ENCODE measurements around the gene ANKDD1B. TPM values are rescaled to one million over a fixed set of nuclear protein-coding genes. Genes with fewer than 3 reads are reported as not detected.

Gene ANKDD1B
- total RNA-seq, 1 experiment from 2014 or later: 0.10 TPM

- no peaks in the 10 kb centered on the region for H3K9me3 ChIP-seq (ENCODE audit: control insufficient read depth, insufficient read depth, low read depth, low read length)
- peak overlapping the region; percentile 8; the same call in 1 of the 2 replicates for H3K27ac ChIP-seq (ENCODE audit: low read length)
Observed at GRCh38 chr5:75648712-75649111, 37.5 kb downstream of the ANKDD1B start.

GRCh38 chr5:75651575-75652238 is 40.5 kb downstream of the ANKDD1B start:
- intact Hi-C loops (cut with micrococcal nuclease; ENCODE audit: unreplicated experiment) (no loop called here), in situ Hi-C loops (cut with HindIII; ENCODE audit: low pct_unique_long_range_greater_than_20kb, low sequenced_read_pairs) (no loop called here)
- BruUV-seq (replicated peaks): no TSS peak

More at GRCh38 chr5:75648712-75649111, 37.5 kb downstream of the ANKDD1B start:
- Histone ChIP-seq H3K27me3 (ENCODE audit: control insufficient read depth, insufficient read depth, low read length) (no peaks in the 10 kb centered on the region), H3K4me3 (ENCODE audit: low read depth in 2 of 2, low read length in 2 of 2) (peak overlapping the region; percentile 14; a peak in 3 of 4 replicates), H3K36me3 (ENCODE audit: control insufficient read depth, insufficient read depth, low read length) (no peaks in the 10 kb centered on the region), H3K4me1 (ENCODE audit: control insufficient read depth, insufficient read depth, low read length) (no peaks in the 10 kb centered on the region)
- ATAC-seq (0 out of 2 replicates have a peak, but pooled peaks have one; percentile 34), DNase-seq (ENCODE audit: low read depth, low spot score) (no peak)
- BruUV-seq (replicated peaks): no TSS peak
- POLR2A ChIA-PET: interaction anchor here (0.6 kb wide), 1 partner anchor 921 kb away, joined by 3 read pairs; no protein-coding TSS in a partner anchor
- in situ Hi-C loops (cut with HindIII; ENCODE audit: low pct_unique_long_range_greater_than_20kb, low sequenced_read_pairs) (no loop called here), intact Hi-C loops (cut with micrococcal nuclease; ENCODE audit: unreplicated experiment) (no loop called here)
- CTCF ChIA-PET: no interaction called here
- TF ChIP-seq CTCF (IDR thresholded peaks at IDR 0.05) (no peak), REST (IDR thresholded peaks at IDR 0.05; ENCODE audit: insufficient read depth in 1 of 2, low read depth in 2 of 2, low read length in 1 of 2) (no peak), SIN3A (IDR thresholded peaks at IDR 0.05; ENCODE audit: borderline replicate concordance, insufficient read depth, low read depth, low read length) (no peak), POLR2AphosphoS5 (IDR thresholded peaks at IDR 0.05; ENCODE audit: low read depth, low read length) (no peak), TCF7L2 (IDR thresholded peaks at IDR 0.05; ENCODE audit: low read depth, low read length) (no peak)

GRCh38 chr5:75653521-75653920 is 42.3 kb downstream of the ANKDD1B start:
- intact Hi-C loops (cut with micrococcal nuclease; ENCODE audit: unreplicated experiment): no loop called here
- no TSS peak for BruUV-seq (replicated peaks)
- DNase-seq (ENCODE audit: low read depth, low spot score): no peak
- ChIA-PET POLR2A (no interaction called here), CTCF (no interaction called here)
- H3K27ac ChIP-seq (ENCODE audit: low read length): no peak overlapping the region
- H3K4me3 ChIP-seq (ENCODE audit: low read depth in 2 of 2, low read length in 2 of 2): no peak overlapping the region
- H3K27me3 ChIP-seq (ENCODE audit: control insufficient read depth, insufficient read depth, low read length): no peaks in the 10 kb centered on the region
- no peak for ATAC-seq
- TF ChIP-seq CTCF (IDR thresholded peaks at IDR 0.05) (no peak), REST (IDR thresholded peaks at IDR 0.05; ENCODE audit: insufficient read depth in 1 of 2, low read depth in 2 of 2, low read length in 1 of 2) (no peak), SIN3A (IDR thresholded peaks at IDR 0.05; ENCODE audit: borderline replicate concordance, insufficient read depth, low read depth, low read length) (no peak), POLR2AphosphoS5 (IDR thresholded peaks at IDR 0.05; ENCODE audit: low read depth, low read length) (no peak), TCF7L2 (IDR thresholded peaks at IDR 0.05; ENCODE audit: low read depth, low read length) (no peak)
- no peaks in the 10 kb centered on the region for H3K9me3 ChIP-seq (ENCODE audit: control insufficient read depth, insufficient read depth, low read depth, low read length)
- in situ Hi-C loops (cut with HindIII; ENCODE audit: low pct_unique_long_range_greater_than_20kb, low sequenced_read_pairs): no loop called here
- no peaks in the 10 kb centered on the region for H3K4me1 ChIP-seq (ENCODE audit: control insufficient read depth, insufficient read depth, low read length)
- H3K36me3 ChIP-seq (ENCODE audit: control insufficient read depth, insufficient read depth, low read length): no peaks in the 10 kb centered on the region

More at GRCh38 chr5:75651575-75652238, 40.5 kb downstream of the ANKDD1B start:
- no peak overlapping the region for H3K4me3 ChIP-seq (ENCODE audit: low read depth in 2 of 2, low read length in 2 of 2)
- no peaks in the 10 kb centered on the region for H3K9me3 ChIP-seq (ENCODE audit: control insufficient read depth, insufficient read depth, low read depth, low read length)
- no peak for DNase-seq (ENCODE audit: low read depth, low spot score)
- TF ChIP-seq TCF7L2 (IDR thresholded peaks at IDR 0.05; ENCODE audit: low read depth, low read length): no peak
- no peaks in the 10 kb centered on the region for H3K27me3 ChIP-seq (ENCODE audit: control insufficient read depth, insufficient read depth, low read length)
- no peaks in the 10 kb centered on the region for H3K36me3 ChIP-seq (ENCODE audit: control insufficient read depth, insufficient read depth, low read length)
- ChIA-PET POLR2A (no interaction called here), CTCF (no interaction called here)
- H3K27ac ChIP-seq (ENCODE audit: low read length): no peak overlapping the region
- ATAC-seq: no peak
- H3K4me1 ChIP-seq (ENCODE audit: control insufficient read depth, insufficient read depth, low read length): no peaks in the 10 kb centered on the region

All from Panc1 (cell line).